GM18867 (cell line): ENCODE results near the gene SERGEF.
"Not testable (repeated sequence)": the region's sequence is repeated elsewhere in the genome, so short reads cannot be mapped to it uniquely, and the experiment has no call there.

Experiments
- ATAC-seq: cut with Tn5 transposase; IDR thresholded peaks from one replicate; pipeline ENCODE4 v1.9.1; 2021; ENCODE audit warnings: mild to moderate bottlenecking, moderate library complexity; ENCODE audit not compliant: unreplicated experiment

Gene SERGEF

GRCh38 chr11:18000760-18001159 is 12.1 kb downstream of the SERGEF start:
- no peak for ATAC-seq

- ATAC-seq = not testable (repeated sequence)
Observed at GRCh38 chr11:18000128-18000527, 12.7 kb downstream of the SERGEF start.

- ATAC-seq = no peak
Observed at GRCh38 chr11:17992916-17993315, 19.9 kb downstream of the SERGEF start.

- ATAC-seq = peak; percentile 89
Observed at GRCh38 chr11:17991783-17992433, 20.9 kb downstream of the SERGEF start.

- no peak for ATAC-seq
Observed at GRCh38 chr11:17989306-17989705, 23.5 kb downstream of the SERGEF start.

GRCh38 chr11:17988465-17988864 is 24.4 kb downstream of the SERGEF start:
- no peak for ATAC-seq

- no peak for ATAC-seq
Observed at GRCh38 chr11:17987826-17988225, 25.0 kb downstream of the SERGEF start.

- ATAC-seq = no peak
Observed at GRCh38 chr11:17986711-17987220, 26.1 kb downstream of the SERGEF start.

GRCh38 chr11:17986007-17986710 is 26.7 kb downstream of the SERGEF start:
- ATAC-seq = no peak

- no peak for ATAC-seq
Observed at GRCh38 chr11:17985517-17985916, 27.3 kb downstream of the SERGEF start.

- ATAC-seq = no peak
Observed at GRCh38 chr11:17983569-17983968, 29.3 kb downstream of the SERGEF start.

GRCh38 chr11:17979770-17980371 is 33.0 kb downstream of the SERGEF start:
- ATAC-seq = no peak

- ATAC-seq = peak; percentile 62
Observed at GRCh38 chr11:17978553-17979287, 34.1 kb downstream of the SERGEF start.

GRCh38 chr11:17976651-17977050 is 36.2 kb downstream of the SERGEF start:
- no peak for ATAC-seq

- ATAC-seq = no peak
Observed at GRCh38 chr11:17974246-17974645, 38.6 kb downstream of the SERGEF start.

GRCh38 chr11:17972987-17973386 is 39.9 kb downstream of the SERGEF start:
- ATAC-seq = no peak

GRCh38 chr11:17968206-17968605 is 44.6 kb downstream of the SERGEF start:
- no peak for ATAC-seq

GRCh38 chr11:17967661-17968060 is 45.2 kb downstream of the SERGEF start:
- ATAC-seq = no peak

GRCh38 chr11:17960091-17960490 is 52.8 kb downstream of the SERGEF start:
- no peak for ATAC-seq

- no peak for ATAC-seq
Observed at GRCh38 chr11:17958446-17958845, 54.4 kb downstream of the SERGEF start.
